Stomach (tissue), 4 donors: Measurements from ENCODE around the gene SULT1A3.
"Not testable (repeated sequence)": the region's sequence is repeated elsewhere in the genome, so short reads cannot be mapped to it uniquely, and the experiment has no call there.

Source experiments
- CTCF ChIP-seq, 7 experiments: fragments of 450-650 bp in 4 of 7; fragments of 200-600 bp in 3 of 7; sonication (generic) in 3 of 7; IDR thresholded peaks; one replicate each; pipeline ENCODE4 v1.5.1; 2016 to 2019; ENCODE audit warnings: antibody characterized with exemption in 7 of 7, control low read depth in 2 of 7, mild to moderate bottlenecking in 1 of 7
- EP300 ChIP-seq: sonication (generic); formaldehyde crosslinking; IDR thresholded peaks from one replicate; pipeline ENCODE4 v1.6.1; 2017; ENCODE audit warnings: antibody characterized with exemption
- POLR2AphosphoS5 ChIP-seq, 3 donors: sonication (generic); formaldehyde crosslinking; IDR thresholded peaks; one replicate each; pipeline ENCODE4 v1.6.1; 2016; ENCODE audit warnings: antibody characterized with exemption in 3 of 3

- not testable (repeated sequence) for TF ChIP-seq CTCF (IDR thresholded peaks at IDR 0.05); POLR2AphosphoS5 (IDR thresholded peaks at IDR 0.05); EP300
Measured at GRCh38 chr16:30176876-30177275, 22.2 kb upstream of the SULT1A3 start.
